Stimulated activated effector memory CD8-positive, alpha-beta T cell treated with anti-CD3 and anti-CD28 coated beads, Interleukin-12 subunit alpha, Interleukin-12 subunit beta, amount 100 ng/mL, for 72 hours (primary cell): Measurements from ENCODE around the gene ANO10.

Experiments used
- ATAC-seq: fragments of 150-1000 bp; cut with Tn5 transposase; 2 replicates; pipeline ENCODE4 v1.10.0; 2021
- DNase-seq, 2 donors: peaks; one replicate each; pipeline ENCODE4 v3.0.0; 2021 to 2022; ENCODE audit warnings: low spot score in 2 of 2
- H3K27ac Mint-ChIP-seq: one replicate; pipeline ENCODE4 v1.8.0; 2022; ENCODE audit warnings: mild to moderate bottlenecking, mixed read lengths
- H3K36me3 Mint-ChIP-seq: one replicate; pipeline ENCODE4 v1.8.0; 2022; ENCODE audit warnings: mild to moderate bottlenecking, mixed read lengths
- H3K4me1 Mint-ChIP-seq: one replicate; pipeline ENCODE4 v1.8.0; 2022; ENCODE audit warnings: mixed read lengths
- H3K4me3 Mint-ChIP-seq: one replicate; pipeline ENCODE4 v1.8.0; 2022; ENCODE audit warnings: mild to moderate bottlenecking, mixed read lengths
- H3K9me3 Mint-ChIP-seq: one replicate; pipeline ENCODE4 v1.8.0; 2022; ENCODE audit warnings: mixed read lengths

Gene ANO10

DNA sequence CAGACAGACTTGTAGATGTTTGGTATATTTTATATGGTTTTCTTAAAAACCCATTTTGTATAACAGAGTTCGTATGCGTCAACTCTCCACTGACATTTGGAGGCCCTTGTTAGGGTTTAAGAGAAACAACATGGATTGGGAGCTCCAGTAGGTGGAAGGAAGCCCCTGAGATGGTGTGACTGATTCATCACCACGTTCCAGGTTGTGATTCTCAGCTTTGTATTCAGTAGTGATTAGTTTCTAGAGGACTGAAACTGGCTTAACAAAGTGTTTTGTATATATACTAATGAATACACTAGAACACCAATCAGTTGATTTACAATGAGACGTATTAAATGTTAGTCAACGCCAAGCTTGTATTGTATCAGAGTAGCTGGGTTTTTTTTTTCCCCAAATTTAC lies 301.5 kb downstream of the ANO10 start:
- no peak overlapping the region for H3K4me3 Mint-ChIP-seq
- ATAC-seq (peak; percentile 72), DNase-seq (no peak)
- peaks cover 48% of the 10 kb centered on the region for H3K4me1 Mint-ChIP-seq
- peaks cover 20% of the 10 kb centered on the region for H3K36me3 Mint-ChIP-seq
- H3K9me3 Mint-ChIP-seq: no peaks in the 10 kb centered on the region
- H3K27ac Mint-ChIP-seq: peak overlapping the region; percentile 71

DNA sequence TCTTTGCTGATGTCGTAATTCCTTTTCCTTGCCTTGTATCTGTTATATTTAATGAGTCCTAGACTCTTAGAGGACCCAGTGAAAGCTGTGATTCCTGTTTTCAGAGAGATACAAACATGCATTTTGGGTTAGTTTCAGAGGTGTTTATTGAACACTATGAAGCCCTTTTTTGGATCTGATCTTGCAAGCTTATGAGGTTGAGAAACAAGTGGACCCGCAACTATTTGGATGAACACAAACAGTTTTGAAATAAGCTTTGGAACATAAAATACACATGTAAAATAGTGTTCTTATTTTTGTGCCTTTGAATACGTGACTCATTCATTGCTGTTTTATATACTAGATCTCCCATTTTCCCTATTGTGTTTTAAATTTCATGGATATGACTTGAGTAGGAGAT lies 302.0 kb downstream of the ANO10 start:
- Mint-ChIP-seq H3K4me1 (peaks cover 52% of the 10 kb centered on the region), H3K27ac (peak overlapping the region; percentile 71), H3K4me3 (no peak overlapping the region), H3K9me3 (no peaks in the 10 kb centered on the region), H3K36me3 (peaks cover 17% of the 10 kb centered on the region)
- ATAC-seq (no peak), DNase-seq (no peak)

- Mint-ChIP-seq H3K27ac (peak overlapping the region; percentile 71), H3K4me3 (no peak overlapping the region), H3K36me3 (peaks cover 17% of the 10 kb centered on the region), H3K4me1 (peaks cover 54% of the 10 kb centered on the region), H3K9me3 (no peaks in the 10 kb centered on the region)
- ATAC-seq (no peak), DNase-seq (no peak)
Observed at GRCh38 chr3:43319376-43319775, 302.4 kb downstream of the ANO10 start.

- DNase-seq (no peak), ATAC-seq (no peak)
- H3K4me3 Mint-ChIP-seq: no peak overlapping the region
- peaks cover 20% of the 10 kb centered on the region for H3K36me3 Mint-ChIP-seq
- peaks cover 54% of the 10 kb centered on the region for H3K4me1 Mint-ChIP-seq
- peak overlapping the region; percentile 75 for H3K27ac Mint-ChIP-seq
- no peaks in the 10 kb centered on the region for H3K9me3 Mint-ChIP-seq
Observed at GRCh38 chr3:43317461-43318316, 304.1 kb downstream of the ANO10 start.

GRCh38 chr3:43316783-43317460 lies 304.9 kb downstream of the ANO10 start:
- H3K27ac Mint-ChIP-seq: peak overlapping the region; percentile 75
- H3K4me3 Mint-ChIP-seq: no peak overlapping the region
- peaks cover 27% of the 10 kb centered on the region for H3K36me3 Mint-ChIP-seq
- H3K4me1 Mint-ChIP-seq: peaks cover 54% of the 10 kb centered on the region
- ATAC-seq (no peak), DNase-seq (no peak)
- H3K9me3 Mint-ChIP-seq: no peaks in the 10 kb centered on the region
